Neural cell (in vitro differentiated cells): ENCODE data around the gene SSBP2. TPM values are rescaled to one million over a fixed set of nuclear protein-coding genes. Genes with fewer than 3 reads are reported as not detected.
"Not testable (repeated sequence)": the region's sequence is repeated elsewhere in the genome, so short reads cannot be mapped to it uniquely, and the experiment has no call there.

ENCODE experiments used
- H2AFZ ChIP-seq: fragments of 200-600, 300-800 bp; sonication (generic), shearing (Covaris generic); 2 replicates; pipeline ENCODE4 v1.6.0; 2014; ENCODE audit warnings: low read depth, mild to moderate bottlenecking, antibody characterized with exemption, low read length, moderate library complexity
- H3F3A ChIP-seq: fragments of 200-600 bp; shearing (Covaris generic); 2 replicates; pipeline ENCODE4 v1.6.1; 2016; ENCODE audit warnings: mild to moderate bottlenecking, moderate library complexity, mixed read lengths, antibody characterized with exemption, low read length; ENCODE audit not compliant: insufficient read depth, poor library complexity, severe bottlenecking
- H3K27ac ChIP-seq: fragments of 200-600, 300-800 bp; sonication (generic), shearing (Covaris generic); 2 replicates; pipeline ENCODE4 v1.5.1; 2014; ENCODE audit warnings: mild to moderate bottlenecking, low read length, moderate library complexity
- H3K27me3 ChIP-seq: fragments of 300-800, 200-600 bp; sonication (generic), shearing (Covaris generic); 2 replicates; pipeline ENCODE4 v1.6.0; 2014; ENCODE audit warnings: mild to moderate bottlenecking, low read depth, low read length, moderate library complexity; ENCODE audit not compliant: insufficient read depth
- H3K36me3 ChIP-seq: fragments of 300-800, 200-600 bp; sonication (generic), shearing (Covaris generic); 2 replicates; pipeline ENCODE4 v1.5.1; 2014; ENCODE audit warnings: mild to moderate bottlenecking, antibody characterized with exemption, low read length, moderate library complexity; ENCODE audit not compliant: insufficient read depth
- H3K4me2 ChIP-seq: fragments of 300-800, 200-600 bp; sonication (generic), shearing (Covaris generic); 2 replicates; pipeline ENCODE4 v1.6.0; 2014; ENCODE audit warnings: mild to moderate bottlenecking, low read length
- H3K4me3 ChIP-seq: fragments of 300-800, 200-600 bp; sonication (generic), shearing (Covaris generic); 2 replicates; pipeline ENCODE4 v1.5.1; 2014; ENCODE audit warnings: mild to moderate bottlenecking, low read length, moderate library complexity
- H3K79me2 ChIP-seq: fragments of 200-600 bp; shearing (Covaris generic); replicated peaks from 2 replicates; pipeline ENCODE4 v1.6.0; 2014; ENCODE audit warnings: mild to moderate bottlenecking, low read length, moderate library complexity; ENCODE audit not compliant: insufficient read depth
- H3K9ac ChIP-seq: fragments of 300-800, 200-600 bp; sonication (generic), shearing (Covaris generic); 2 replicates; pipeline ENCODE4 v1.6.1; 2016; ENCODE audit warnings: mild to moderate bottlenecking, low read length, mixed read lengths
- H3K9me2 ChIP-seq: fragments of 200-600 bp; shearing (Covaris generic); 2 replicates; pipeline ENCODE4 v1.6.1; 2016; ENCODE audit warnings: mild to moderate bottlenecking, low read length, mixed read lengths; ENCODE audit not compliant: insufficient read depth
- H3K9me3 ChIP-seq: fragments of 200-600, 300-800 bp; sonication (generic), shearing (Covaris generic); 2 replicates; pipeline ENCODE4 v1.6.1; 2016; ENCODE audit warnings: mild to moderate bottlenecking, mixed run types, low read length, moderate library complexity, mixed read lengths
- H4K20me1 ChIP-seq: fragments of 200-600 bp; shearing (Covaris generic); 2 replicates; pipeline ENCODE4 v1.6.1; 2016; ENCODE audit warnings: mild to moderate bottlenecking, mixed run types; ENCODE audit not compliant: insufficient read depth
- CTCF ChIP-seq: fragments of 450-650 bp; IDR thresholded peaks from 2 replicates; pipeline ENCODE4 v1.5.1; 2014; ENCODE audit warnings: antibody characterized with exemption, mild to moderate bottlenecking, moderate library complexity; ENCODE audit not compliant: poor library complexity, severe bottlenecking
- EP300 ChIP-seq: fragments of 450-650 bp; conservative IDR thresholded peaks from 2 replicates; pipeline ENCODE4 v1.6.1; 2014; ENCODE audit warnings: antibody characterized with exemption, mild to moderate bottlenecking, moderate library complexity; ENCODE audit not compliant: poor library complexity, severe bottlenecking
- EZH2 ChIP-seq: fragments of 200-600, 300-800 bp; shearing (Covaris generic), sonication (generic); IDR thresholded peaks from 2 replicates; pipeline ENCODE4 v1.6.1; 2014; ENCODE audit warnings: antibody characterized with exemption, low read length, borderline replicate concordance, mild to moderate bottlenecking; ENCODE audit not compliant: insufficient read depth, poor library complexity, severe bottlenecking
- MXI1 ChIP-seq: fragments of 450-650 bp; conservative IDR thresholded peaks from 2 replicates; pipeline ENCODE4 v1.6.1; 2014; ENCODE audit warnings: antibody characterized with exemption, mild to moderate bottlenecking; ENCODE audit not compliant: poor library complexity, severe bottlenecking
- POLR2AphosphoS5 ChIP-seq: IDR thresholded peaks from 2 replicates; pipeline ENCODE4 v1.6.1; 2012
- RAD21 ChIP-seq: fragments of 450-650 bp; conservative IDR thresholded peaks from 2 replicates; pipeline ENCODE4 v1.6.1; 2014; ENCODE audit warnings: antibody characterized with exemption, mild to moderate bottlenecking, moderate library complexity
- REST ChIP-seq: IDR thresholded peaks from 2 replicates; pipeline ENCODE4 v1.6.1; 2012; ENCODE audit warnings: borderline replicate concordance
- SMC3 ChIP-seq: fragments of 450-650 bp; conservative IDR thresholded peaks from 2 replicates; pipeline ENCODE4 v1.6.1; 2014; ENCODE audit warnings: antibody characterized with exemption, mild to moderate bottlenecking, moderate library complexity; ENCODE audit not compliant: poor library complexity
- TAF1 ChIP-seq: IDR thresholded peaks from 2 replicates; pipeline ENCODE4 v1.6.1; 2012; ENCODE audit warnings: low read depth
- polyA plus RNA-seq: library from polyadenylated mRNA; depleted of rRNA; stranded (reverse); fragments of >200 nt; gene quantifications from 2 replicates; pipeline ENCODE4 v1.2.3, GENCODE V29; 2014

SSBP2 gene
- polyA plus RNA-seq, 1 donor from 2014 or later: 128 TPM

- H2AFZ ChIP-seq: no peak overlapping the region
- H3F3A ChIP-seq: no peaks in the 10 kb centered on the region
- H3K4me2 ChIP-seq: no peak overlapping the region
- no peak overlapping the region for H3K27ac ChIP-seq
- no peak overlapping the region for H3K9ac ChIP-seq
- no peaks in the 10 kb centered on the region for H3K79me2 ChIP-seq
- H3K9me3 ChIP-seq: no peaks in the 10 kb centered on the region
- TF ChIP-seq POLR2AphosphoS5: no peak
- TF ChIP-seq SMC3: no peak
- TF ChIP-seq REST: no peak
- TF ChIP-seq RAD21: no peak
- TF ChIP-seq CTCF: no peak
- TF ChIP-seq TAF1: no peak
- TF ChIP-seq EZH2: no peak
- no peak for TF ChIP-seq MXI1
- TF ChIP-seq EP300: no peak
- peaks cover 8% of the 10 kb centered on the region for H3K36me3 ChIP-seq
- no peaks in the 10 kb centered on the region for H4K20me1 ChIP-seq
- no peak overlapping the region for H3K4me3 ChIP-seq
- no peaks in the 10 kb centered on the region for H3K27me3 ChIP-seq
- no peaks in the 10 kb centered on the region for H3K9me2 ChIP-seq
These were observed 149.0 kb downstream of the SSBP2 start for GRCh38 chr5:81601919-81602318.

DNA sequence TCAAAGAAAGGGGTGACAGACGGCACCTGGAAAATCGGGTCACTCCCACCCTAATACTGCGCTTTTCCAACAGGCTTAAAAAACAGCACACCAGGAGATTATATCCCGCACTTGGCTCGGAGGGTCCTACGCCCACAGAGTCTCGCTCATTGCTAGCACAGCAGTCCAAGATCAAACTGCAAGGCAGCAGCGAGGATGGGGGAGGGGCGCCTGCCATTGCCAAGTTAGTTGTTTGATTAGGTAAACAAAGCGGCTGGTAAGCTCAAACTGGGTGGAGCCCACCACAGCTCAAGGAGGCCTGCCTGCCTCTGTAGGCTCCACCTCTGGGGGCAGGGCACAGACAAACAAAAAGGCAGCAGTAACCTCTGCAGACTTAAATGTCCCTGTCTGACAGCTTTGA lies 158.8 kb downstream of the SSBP2 start:
- H4K20me1 ChIP-seq, H2AFZ ChIP-seq, H3F3A ChIP-seq, H3K9ac ChIP-seq, H3K4me2 ChIP-seq, H3K79me2 ChIP-seq, H3K27ac ChIP-seq, H3K36me3 ChIP-seq, H3K9me2 ChIP-seq, H3K27me3 ChIP-seq, H3K4me3 ChIP-seq, H3K9me3 ChIP-seq: not testable (repeated sequence)
